Measurements from ENCODE around the gene PARD3.

DNA sequence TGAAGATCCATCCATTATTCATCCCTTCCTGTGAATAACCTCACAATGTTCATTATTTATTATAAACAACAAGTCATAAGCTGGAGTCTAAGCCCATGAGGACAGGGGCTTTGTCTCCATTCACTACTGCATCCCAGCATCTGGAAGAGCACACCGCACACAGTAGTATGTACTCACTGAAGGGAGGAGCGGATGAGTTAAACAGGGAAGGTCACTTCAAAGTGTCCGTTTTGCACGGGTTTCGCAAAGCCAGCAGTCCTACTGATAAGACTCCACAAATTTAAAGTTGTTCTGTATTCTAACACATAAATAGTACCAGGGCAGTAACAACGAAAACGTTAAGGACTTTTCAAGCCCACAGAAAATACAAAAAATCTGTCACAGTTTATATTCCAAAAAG, 167.9 kb downstream of the PARD3 start:
- TF ChIP-seq, protein P1, sequence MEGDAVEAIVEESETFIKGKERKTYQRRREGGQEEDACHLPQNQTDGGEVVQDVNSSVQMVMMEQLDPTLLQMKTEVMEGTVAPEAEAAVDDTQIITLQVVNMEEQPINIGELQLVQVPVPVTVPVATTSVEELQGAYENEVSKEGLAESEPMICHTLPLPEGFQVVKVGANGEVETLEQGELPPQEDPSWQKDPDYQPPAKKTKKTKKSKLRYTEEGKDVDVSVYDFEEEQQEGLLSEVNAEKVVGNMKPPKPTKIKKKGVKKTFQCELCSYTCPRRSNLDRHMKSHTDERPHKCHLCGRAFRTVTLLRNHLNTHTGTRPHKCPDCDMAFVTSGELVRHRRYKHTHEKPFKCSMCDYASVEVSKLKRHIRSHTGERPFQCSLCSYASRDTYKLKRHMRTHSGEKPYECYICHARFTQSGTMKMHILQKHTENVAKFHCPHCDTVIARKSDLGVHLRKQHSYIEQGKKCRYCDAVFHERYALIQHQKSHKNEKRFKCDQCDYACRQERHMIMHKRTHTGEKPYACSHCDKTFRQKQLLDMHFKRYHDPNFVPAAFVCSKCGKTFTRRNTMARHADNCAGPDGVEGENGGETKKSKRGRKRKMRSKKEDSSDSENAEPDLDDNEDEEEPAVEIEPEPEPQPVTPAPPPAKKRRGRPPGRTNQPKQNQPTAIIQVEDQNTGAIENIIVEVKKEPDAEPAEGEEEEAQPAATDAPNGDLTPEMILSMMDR (IDR thresholded peaks at IDR 0.05), result no peak
- TF ChIP-seq POLR2A (IDR thresholded peaks at IDR 0.05), result no peak
